Stomach (tissue), 9 donors: ENCODE measurements around the gene TFCP2L1. TPM values are rescaled to one million over a fixed set of nuclear protein-coding genes. Genes with fewer than 3 reads are reported as not detected.

Experiments used
- DNase-seq, 2 donors: peaks; one replicate each; pipeline versions ENCODE4 v3.0.0 to v3.0.0-alpha.2; 2013 to 2019
- H3K27ac ChIP-seq, 5 donors: fragments of 200-600 bp in 4 of 5; sonication (generic) in 4 of 5; one replicate each; pipeline ENCODE4 v1.5.1; 2013 to 2019; ENCODE audit warnings: mild to moderate bottlenecking in 1 of 5, moderate library complexity in 1 of 5
- H3K27me3 ChIP-seq, 3 donors: fragments of 200-600 bp; sonication (generic); one replicate each; pipeline ENCODE4 v1.5.1; 2017 to 2019; ENCODE audit warnings: mixed run types in 1 of 3
- H3K36me3 ChIP-seq, 4 donors: fragments of 200-600 bp; sonication (generic); 1 replicate in 3 of 4; 2 replicates in 1 of 4; pipeline ENCODE4 v1.5.1; 2016 to 2019
- H3K4me1 ChIP-seq, 4 donors: fragments of 200-600 bp; sonication (generic); one replicate each; pipeline ENCODE4 v1.5.1; 2016 to 2019
- H3K4me3 ChIP-seq, 4 donors: fragments of 200-600 bp; sonication (generic) in 3 of 4; one replicate each; pipeline ENCODE4 v1.5.1; 2016 to 2019; ENCODE audit warnings: mild to moderate bottlenecking in 1 of 4
- H3K9me3 ChIP-seq, 4 donors: fragments of 200-600 bp; sonication (generic); one replicate each; pipeline ENCODE4 v1.5.1; 2016 to 2019
- EP300 ChIP-seq: sonication (generic); formaldehyde crosslinking; IDR thresholded peaks from one replicate; pipeline ENCODE4 v1.6.1; 2017; ENCODE audit warnings: antibody characterized with exemption
- POLR2A ChIP-seq, 4 donors: fragments of 450-650 bp; IDR thresholded peaks; one replicate each; pipeline ENCODE4 v1.6.1; 2016; ENCODE audit warnings: antibody characterized with exemption in 4 of 4, control low read depth in 2 of 4, mild to moderate bottlenecking in 1 of 4, moderate library complexity in 1 of 4
- POLR2AphosphoS5 ChIP-seq, 3 donors: sonication (generic); formaldehyde crosslinking; IDR thresholded peaks; one replicate each; pipeline ENCODE4 v1.6.1; 2016; ENCODE audit warnings: antibody characterized with exemption in 3 of 3
- WGBS, 5 donors: extraction: QIAGEN DNeasy Blood & Tissue Kit in 3 of 5; methylation state at CpG; one replicate each; pipeline versions ENCODE4 v1.1.5 to v1.1.7; 2013 to 2018; 5-methylcytosine and 5-hydroxymethylcytosine counted together
- intact Hi-C: fragments of 100-400 bp; cut with DNase I; formaldehyde crosslinking; loops from one replicate; pipeline ENCODE4 v1.15.1; 2023; ENCODE audit warnings: low total_unique reads
- polyA plus RNA-seq, 3 donors: library from polyadenylated mRNA; stranded (reverse); fragments of 200-250 nt; gene quantifications; one replicate each; pipeline ENCODE4 v1.2.3, GENCODE V29; 2013
- total RNA-seq, 5 donors: library from RNA; depleted of rRNA; stranded (reverse); fragments of >200 nt; gene quantifications; one replicate each; pipeline versions ENCODE4 v1.1.0 to v1.2.3, GENCODE V29; 2014 to 2016
- TF ChIP-seq, protein P1 (sequence below), 7 experiments: fragments of 450-650 bp in 4 of 7; fragments of 200-600 bp in 3 of 7; sonication (generic) in 3 of 7; IDR thresholded peaks; one replicate each; pipeline ENCODE4 v1.5.1; 2016 to 2019; ENCODE audit warnings: antibody characterized with exemption in 7 of 7, control low read depth in 2 of 7, mild to moderate bottlenecking in 1 of 7
- donor health status: healthy with polysubstance abuse.
- donor health status: Bipolar disorder and iron deficiency.
- donor health status: healthy.

TFCP2L1 gene
- total and polyA plus RNA-seq, 8 donors = 6.8 to 154 (median 36.9) TPM

- WGBS, 5 donors = 63 to 78% (median 76%) methylated on average over 6 of the region's 6 CpGs
- Histone ChIP-seq H3K9me3 (no peaks in the 10 kb centered on the region), H3K27ac (no peak overlapping the region), H3K36me3 (peaks cover 18 to 90% (median 85%) of the 10 kb centered on the region in 4 donors), H3K4me3 (no peak overlapping the region), H3K4me1 (no peaks in the 10 kb centered on the region), H3K27me3 (no peaks in the 10 kb centered on the region)
- no peak for DNase-seq
- intact Hi-C loops = no loop called here
- TF ChIP-seq, protein P1, sequence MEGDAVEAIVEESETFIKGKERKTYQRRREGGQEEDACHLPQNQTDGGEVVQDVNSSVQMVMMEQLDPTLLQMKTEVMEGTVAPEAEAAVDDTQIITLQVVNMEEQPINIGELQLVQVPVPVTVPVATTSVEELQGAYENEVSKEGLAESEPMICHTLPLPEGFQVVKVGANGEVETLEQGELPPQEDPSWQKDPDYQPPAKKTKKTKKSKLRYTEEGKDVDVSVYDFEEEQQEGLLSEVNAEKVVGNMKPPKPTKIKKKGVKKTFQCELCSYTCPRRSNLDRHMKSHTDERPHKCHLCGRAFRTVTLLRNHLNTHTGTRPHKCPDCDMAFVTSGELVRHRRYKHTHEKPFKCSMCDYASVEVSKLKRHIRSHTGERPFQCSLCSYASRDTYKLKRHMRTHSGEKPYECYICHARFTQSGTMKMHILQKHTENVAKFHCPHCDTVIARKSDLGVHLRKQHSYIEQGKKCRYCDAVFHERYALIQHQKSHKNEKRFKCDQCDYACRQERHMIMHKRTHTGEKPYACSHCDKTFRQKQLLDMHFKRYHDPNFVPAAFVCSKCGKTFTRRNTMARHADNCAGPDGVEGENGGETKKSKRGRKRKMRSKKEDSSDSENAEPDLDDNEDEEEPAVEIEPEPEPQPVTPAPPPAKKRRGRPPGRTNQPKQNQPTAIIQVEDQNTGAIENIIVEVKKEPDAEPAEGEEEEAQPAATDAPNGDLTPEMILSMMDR (IDR thresholded peaks at IDR 0.05) = no peak
- TF ChIP-seq POLR2A (IDR thresholded peaks at IDR 0.05) (no peak), EP300 (no peak), POLR2AphosphoS5 (IDR thresholded peaks at IDR 0.05) (no peak)
These were observed 44.6 kb downstream of the TFCP2L1 start for GRCh38 chr2:121240436-121240835.

DNA sequence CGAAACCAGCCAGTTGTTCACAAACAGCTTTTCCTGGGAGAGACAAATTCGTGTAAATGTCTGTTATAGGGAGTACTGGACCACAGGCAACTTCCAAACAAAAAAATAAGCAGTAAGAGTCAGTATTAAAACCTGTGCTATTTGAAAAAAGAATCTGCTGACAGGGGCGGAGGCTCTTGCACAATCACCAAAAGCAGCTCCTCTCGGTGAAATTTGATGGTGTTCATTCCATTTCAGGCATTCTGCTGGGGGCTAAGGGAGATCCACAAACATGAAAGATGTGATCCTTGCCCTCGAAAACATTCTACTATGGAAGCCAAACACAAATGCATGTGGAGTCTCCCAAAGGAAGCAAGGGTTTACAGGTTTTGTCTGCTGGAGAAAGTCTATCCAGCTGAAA is 45.0 kb downstream of the TFCP2L1 start:
- 72 to 91% (median 79%) methylated on average over 5 of the region's 5 CpGs for WGBS, 5 donors
- intact Hi-C loops = no loop called here
- Histone ChIP-seq H3K4me1 (no peaks in the 10 kb centered on the region), H3K9me3 (no peaks in the 10 kb centered on the region), H3K27ac (no peak overlapping the region), H3K36me3 (peaks cover 18 to 90% (median 83%) of the 10 kb centered on the region in 4 donors), H3K4me3 (no peak overlapping the region), H3K27me3 (no peaks in the 10 kb centered on the region)
- DNase-seq = no peak
- TF ChIP-seq POLR2A (IDR thresholded peaks at IDR 0.05) (no peak), POLR2AphosphoS5 (IDR thresholded peaks at IDR 0.05) (no peak), EP300 (no peak)
- TF ChIP-seq, protein P1 (IDR thresholded peaks at IDR 0.05) = no peak

GRCh38 chr2:121239471-121239870 is 45.5 kb downstream of the TFCP2L1 start:
- Histone ChIP-seq H3K4me1 (no peaks in the 10 kb centered on the region), H3K4me3 (no peak overlapping the region), H3K27me3 (no peaks in the 10 kb centered on the region), H3K27ac (no peak overlapping the region), H3K9me3 (no peaks in the 10 kb centered on the region), H3K36me3 (peaks cover 18 to 90% (median 83%) of the 10 kb centered on the region in 4 donors)
- no peak for DNase-seq
- 91 to 94% (median 92%) methylated on average over 15 of the region's 15 CpGs for WGBS, 5 donors
- TF ChIP-seq POLR2AphosphoS5 (IDR thresholded peaks at IDR 0.05) (no peak), POLR2A (IDR thresholded peaks at IDR 0.05) (no peak), EP300 (no peak)
- TF ChIP-seq, protein P1 (IDR thresholded peaks at IDR 0.05) = no peak
- intact Hi-C loops = no loop called here

DNA sequence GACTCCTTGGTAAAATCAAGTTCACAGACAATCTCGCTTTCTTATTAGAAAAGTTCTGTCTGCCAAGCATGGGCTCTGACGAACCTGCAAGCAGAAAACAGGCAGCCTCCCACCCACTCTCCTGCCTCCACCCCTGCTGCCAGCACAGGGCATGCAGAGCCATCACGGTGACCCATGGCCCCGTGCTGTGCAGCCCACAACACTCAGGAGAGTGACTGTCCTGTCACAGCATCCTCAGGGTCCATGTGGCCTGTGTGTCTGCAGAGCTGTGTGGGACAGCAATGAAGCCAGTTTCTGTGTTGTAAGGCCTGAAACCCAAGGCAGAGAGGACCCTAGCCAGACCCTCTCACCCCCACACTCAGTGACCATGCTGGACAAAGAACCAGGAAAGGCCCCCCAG is 46.2 kb downstream of the TFCP2L1 start:
- peaks cover 18 to 90% (median 83%) of the 10 kb centered on the region in 4 donors for H3K36me3 ChIP-seq
- H3K4me3 ChIP-seq = no peak overlapping the region
- H3K4me1 ChIP-seq = no peaks in the 10 kb centered on the region
- DNase-seq = no peak
- no peak for TF ChIP-seq POLR2A (IDR thresholded peaks at IDR 0.05)
- no peak for TF ChIP-seq POLR2AphosphoS5 (IDR thresholded peaks at IDR 0.05)
- no peak for TF ChIP-seq EP300
- TF ChIP-seq, protein P1 (IDR thresholded peaks at IDR 0.05) = no peak
- H3K27ac ChIP-seq = no peak overlapping the region
- H3K9me3 ChIP-seq = no peaks in the 10 kb centered on the region
- 85 to 93% (median 91%) methylated on average over 4 of the region's 4 CpGs for WGBS, 5 donors
- H3K27me3 ChIP-seq = no peaks in the 10 kb centered on the region
- intact Hi-C loops = no loop called here
